ENCODE measurements around the gene DDX52. TPM values are rescaled to one million over a fixed set of nuclear protein-coding genes. Genes with fewer than 3 reads are reported as not detected.
"Not testable (repeated sequence)": the region's sequence is repeated elsewhere in the genome, so short reads cannot be mapped to it uniquely, and the experiment has no call there.

The DDX52 gene
- polyA plus RNA-seq, 6 donors from 2014 or later = 5.5 to 16.9 (median 12.3) TPM

- peaks cover 7 to 8% of the 10 kb centered on the region in 2 donors for H3K36me3 Mint-ChIP-seq
- H3K9me3 Mint-ChIP-seq = no peaks in the 10 kb centered on the region
- peak overlapping the region in 5 of 6 donors; percentile 92 to 97 (median 94) for H3K27ac Mint-ChIP-seq
- H3K4me3 Mint-ChIP-seq = peak overlapping the region; percentile 93 to 99 (median 96)
- DNase-seq (no peak), ATAC-seq (ENCODE audit: low read depth in 2 of 2) (no peak)
- peaks cover 22 to 41% (median 33%) of the 10 kb centered on the region in 3 donors for H3K4me1 Mint-ChIP-seq
- peaks cover 22 to 30% (median 26%) of the 10 kb centered on the region in 3 donors for H3K27me3 Mint-ChIP-seq
Observed at GRCh38 chr17:37642681-37643080, 565 bp downstream of the DDX52 start.

GRCh38 chr17:37640015-37640414, 3.2 kb downstream of the DDX52 start:
- no peak for DNase-seq
- Mint-ChIP-seq H3K27ac (no peak overlapping the region), H3K4me3 (peak overlapping the region in 1 of 8 donors; percentile 19), H3K27me3 (peaks cover 7 to 14% (median 12%) of the 10 kb centered on the region in 3 donors), H3K4me1 (peaks cover 22 to 41% (median 33%) of the 10 kb centered on the region in 3 donors), H3K36me3 (peaks cover 7 to 12% of the 10 kb centered on the region in 2 donors), H3K9me3 (no peaks in the 10 kb centered on the region)
- ATAC-seq (ENCODE audit: low read depth in 2 of 2) = no peak

GRCh38 chr17:37637956-37638355, 5.3 kb downstream of the DDX52 start:
- Mint-ChIP-seq H3K4me1 (peaks cover 14 to 32% (median 24%) of the 10 kb centered on the region in 3 donors), H3K27ac (peak overlapping the region in 2 of 6 donors; percentile 4 to 47), H3K4me3 (peak overlapping the region in 1 of 8 donors; percentile 22), H3K27me3 (no peaks in the 10 kb centered on the region), H3K9me3 (no peaks in the 10 kb centered on the region), H3K36me3 (peaks cover 7 to 15% of the 10 kb centered on the region in 2 donors)
- ATAC-seq (ENCODE audit: low read depth in 2 of 2) (no peak), DNase-seq (no peak)

- not testable (repeated sequence) for H3K4me1 Mint-ChIP-seq; H3K4me3 Mint-ChIP-seq; H3K9me3 Mint-ChIP-seq; ATAC-seq (ENCODE audit: low read depth in 2 of 2); DNase-seq; H3K36me3 Mint-ChIP-seq; H3K27ac Mint-ChIP-seq; H3K27me3 Mint-ChIP-seq
Observed at GRCh38 chr17:37616430-37616829, 26.8 kb downstream of the DDX52 start.

GRCh38 chr17:37614823-37615222, 28.4 kb downstream of the DDX52 start:
- Mint-ChIP-seq H3K9me3 (no peaks in the 10 kb centered on the region), H3K4me1 (peaks cover 0 to 3% (median 1%) of the 10 kb centered on the region in 3 donors), H3K4me3 (no peak overlapping the region), H3K27me3 (no peaks in the 10 kb centered on the region), H3K27ac (no peak overlapping the region), H3K36me3 (peaks cover 0 to 4% of the 10 kb centered on the region in 2 donors)
- DNase-seq (no peak), ATAC-seq (ENCODE audit: low read depth in 2 of 2) (no peak)

GRCh38 chr17:37614391-37614790, 28.9 kb downstream of the DDX52 start:
- no peak for DNase-seq
- Mint-ChIP-seq H3K36me3 (peaks cover 0 to 4% of the 10 kb centered on the region in 2 donors), H3K9me3 (no peaks in the 10 kb centered on the region), H3K4me3 (no peak overlapping the region), H3K27ac (no peak overlapping the region), H3K27me3 (no peaks in the 10 kb centered on the region), H3K4me1 (peaks cover 3 to 7% (median 6%) of the 10 kb centered on the region in 3 donors)
- ATAC-seq (ENCODE audit: low read depth in 2 of 2) = no peak

- Mint-ChIP-seq H3K36me3 (no peaks in the 10 kb centered on the region), H3K9me3 (no peaks in the 10 kb centered on the region), H3K27ac (peak overlapping the region in 1 of 6 donors; percentile 39), H3K4me1 (peaks cover 15 to 24% (median 23%) of the 10 kb centered on the region in 3 donors), H3K4me3 (peak overlapping the region in 3 of 8 donors; percentile 15 to 71 (median 66)), H3K27me3 (no peaks in the 10 kb centered on the region)
- no peak for ATAC-seq (ENCODE audit: low read depth in 2 of 2)
- no peak for DNase-seq
Observed at GRCh38 chr17:37610971-37611370, 32.3 kb downstream of the DDX52 start.

- not testable (repeated sequence) for H3K27me3 Mint-ChIP-seq; ATAC-seq (ENCODE audit: low read depth in 2 of 2); H3K36me3 Mint-ChIP-seq; DNase-seq; H3K9me3 Mint-ChIP-seq
- H3K4me3 Mint-ChIP-seq = peak overlapping the region; percentile 90 to 99 (median 94)
- H3K4me1 Mint-ChIP-seq = peaks cover 23 to 32% (median 28%) of the 10 kb centered on the region in 3 donors
- H3K27ac Mint-ChIP-seq = peak overlapping the region in 3 of 6 donors; percentile 89 to 96 (median 95)
Observed at GRCh38 chr17:37610041-37610420, 33.2 kb downstream of the DDX52 start.

- Mint-ChIP-seq H3K9me3 (no peaks in the 10 kb centered on the region), H3K36me3 (no peaks in the 10 kb centered on the region), H3K4me3 (peak within 1 kb of the TSS; percentile 90 to 99 (median 94)), H3K4me1 (peaks cover 27 to 36% (median 33%) of the 10 kb centered on the region in 3 donors), H3K27me3 (no peaks in the 10 kb centered on the region), H3K27ac (peak within 1 kb of the TSS; percentile 93 to 96 (median 95))
- ATAC-seq (ENCODE audit: low read depth in 2 of 2) (peak; percentile 86 to 89), DNase-seq (peak; percentile 98)
Observed at GRCh38 chr17:37609170-37610040, 33.8 kb downstream of the DDX52 start, which contains the start of gene SYNRG. Gene SYNRG (minus strand): TSS chr17:37609418. CDS start chr17:37609355, 63 bp downstream.

- H3K36me3 Mint-ChIP-seq = no peaks in the 10 kb centered on the region
- DNase-seq (no peak), ATAC-seq (ENCODE audit: low read depth in 2 of 2) (peak in 1 of 2 donors; percentile 8)
- H3K4me3 Mint-ChIP-seq = peak overlapping the region; percentile 90 to 99 (median 94)
- H3K9me3 Mint-ChIP-seq = no peaks in the 10 kb centered on the region
- H3K4me1 Mint-ChIP-seq = peaks cover 30 to 45% (median 37%) of the 10 kb centered on the region in 3 donors
- no peaks in the 10 kb centered on the region for H3K27me3 Mint-ChIP-seq
- H3K27ac Mint-ChIP-seq = peak overlapping the region; percentile 74 to 96 (median 94)
Observed at GRCh38 chr17:37608351-37609169, 34.7 kb downstream of the DDX52 start.

- peak overlapping the region; percentile 90 to 99 (median 94) for H3K4me3 Mint-ChIP-seq
- DNase-seq (peak; percentile 58), ATAC-seq (ENCODE audit: low read depth in 2 of 2) (peak; percentile 17 to 34)
- no peaks in the 10 kb centered on the region for H3K36me3 Mint-ChIP-seq
- H3K27ac Mint-ChIP-seq = peak overlapping the region; percentile 93 to 98 (median 94)
- H3K9me3 Mint-ChIP-seq = no peaks in the 10 kb centered on the region
- H3K4me1 Mint-ChIP-seq = peaks cover 32 to 49% (median 40%) of the 10 kb centered on the region in 3 donors
- no peaks in the 10 kb centered on the region for H3K27me3 Mint-ChIP-seq
Observed at GRCh38 chr17:37607637-37608331, 35.5 kb downstream of the DDX52 start.

GRCh38 chr17:37605813-37606505, 37.3 kb downstream of the DDX52 start:
- ATAC-seq (ENCODE audit: low read depth in 2 of 2) (no peak), DNase-seq (peak; percentile 15)
- Mint-ChIP-seq H3K36me3 (no peaks in the 10 kb centered on the region), H3K27ac (peak overlapping the region; percentile 80 to 96 (median 92)), H3K4me1 (peaks cover 38 to 56% (median 47%) of the 10 kb centered on the region in 3 donors), H3K4me3 (peak overlapping the region; percentile 65 to 99 (median 72)), H3K9me3 (no peaks in the 10 kb centered on the region), H3K27me3 (no peaks in the 10 kb centered on the region)
